Activated CD4-positive, alpha-beta memory T cell treated with anti-CD3 and anti-CD28 coated beads, Interleukin-2, amount 10 ng/mL, durations not matched to agents 7 days and 5 days (primary cell): ENCODE data around the gene RPTN. TPM values are rescaled to one million over a fixed set of nuclear protein-coding genes. Genes with fewer than 3 reads are reported as not detected.

ENCODE experiments used
- CTCF ChIA-PET: fragments of 350-600 bp; sonication (Branson Sonifier 250); formaldehyde crosslinking; loops from one replicate; lab custom pipeline; 2021; ENCODE audit warnings: antibody characterized with exemption, inconsistent platforms; lab: Charles Lee
- POLR2A ChIA-PET: fragments of 350-600 bp; sonication (Branson Sonifier 250); formaldehyde crosslinking; loops from one replicate; lab custom pipeline; 2021; ENCODE audit warnings: antibody characterized with exemption; lab: Charles Lee
- DNase-seq: peaks from one replicate; pipeline ENCODE4 v3.0.0-alpha.2; 2020
- H3K27ac Mint-ChIP-seq: one replicate; pipeline ENCODE4 v1.8.0; 2021; ENCODE audit warnings: mild to moderate bottlenecking, mixed read lengths
- H3K27me3 Mint-ChIP-seq: one replicate; pipeline ENCODE4 v1.8.0; 2021; ENCODE audit warnings: mixed read lengths
- H3K36me3 Mint-ChIP-seq: one replicate; pipeline ENCODE4 v1.8.0; 2021; ENCODE audit warnings: low read depth, mixed read lengths
- H3K4me1 Mint-ChIP-seq: one replicate; pipeline ENCODE4 v1.8.0; 2021; ENCODE audit warnings: mixed read lengths
- H3K4me3 Mint-ChIP-seq: one replicate; pipeline ENCODE4 v1.8.0; 2021; ENCODE audit warnings: mild to moderate bottlenecking, mixed read lengths
- H3K9me3 Mint-ChIP-seq: one replicate; pipeline ENCODE4 v1.8.0; 2021; ENCODE audit warnings: mixed read lengths
- total RNA-seq, 2 experiments: library from RNA; stranded (reverse); gene quantifications; one replicate each; pipeline ENCODE4 v1.2.3, GENCODE V29; 2021

RPTN gene
- total RNA-seq, 2 experiments from 2014 or later, result not detected

DNA sequence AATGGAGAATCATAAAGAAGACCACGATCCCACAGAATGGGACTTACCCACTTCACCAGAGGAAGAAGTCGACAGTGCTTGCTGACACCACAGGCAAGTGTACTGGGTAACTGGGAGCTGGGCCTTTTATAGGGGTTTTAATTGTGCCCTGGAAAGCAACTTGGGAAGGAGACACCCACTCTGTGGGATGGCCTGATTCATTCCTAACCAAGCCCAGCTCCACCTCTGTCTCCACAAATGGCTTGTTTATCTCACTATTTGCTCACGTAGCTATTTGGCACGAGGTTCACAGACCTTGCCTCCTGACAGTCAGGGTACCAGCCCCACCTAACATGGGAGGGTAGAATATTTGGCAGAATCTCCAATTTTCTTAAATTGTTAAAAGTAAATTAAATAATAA lies 43.7 kb downstream of the RPTN start, which contains the start of gene TCHH:
TSS of gene TCHH (minus strand) at position 101 of the 400 bp plus-strand sequence. CDS start 1,364 bp downstream, outside the sequence.
- no peak within 1 kb of the TSS for H3K4me3 Mint-ChIP-seq
- no peaks in the 10 kb centered on the region for H3K9me3 Mint-ChIP-seq
- CTCF ChIA-PET, result no interaction called here
- no peak for DNase-seq
- no peaks in the 10 kb centered on the region for H3K36me3 Mint-ChIP-seq
- H3K27me3 Mint-ChIP-seq, result peaks cover 33% of the 10 kb centered on the region
- no peak within 1 kb of the TSS for H3K27ac Mint-ChIP-seq
- H3K4me1 Mint-ChIP-seq, result no peaks in the 10 kb centered on the region
- POLR2A ChIA-PET, result no interaction called here

DNA sequence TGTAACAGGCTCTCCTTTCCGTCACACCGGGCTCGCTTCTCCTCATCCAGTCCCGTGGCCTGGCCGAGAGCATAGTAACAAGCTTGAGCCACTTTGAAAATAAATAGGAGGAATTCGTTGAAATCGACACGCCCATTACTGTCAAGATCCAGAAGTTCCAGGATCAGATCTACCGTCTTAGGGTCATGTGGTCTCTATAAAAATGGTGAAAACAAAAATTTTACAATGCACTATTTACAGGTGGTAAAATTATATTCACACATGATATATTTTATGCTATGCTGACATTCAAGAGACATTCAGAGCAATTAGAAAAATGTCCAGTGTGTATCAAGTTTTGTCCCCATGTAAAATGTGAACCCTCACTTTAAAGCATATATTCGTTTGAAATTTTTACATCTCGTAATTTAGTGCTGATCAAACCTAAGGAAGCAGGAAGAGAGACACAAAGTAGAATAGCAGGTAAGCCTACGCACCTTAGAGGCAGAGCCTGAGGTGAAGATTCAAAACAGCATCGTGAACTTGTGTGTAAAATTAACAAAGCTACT lies 46.1 kb downstream of the RPTN start:
- CTCF ChIA-PET, result interaction anchor here (2.8 kb wide), 1 partner anchor 60 kb away, joined by 10 read pairs; no protein-coding TSS in a partner anchor
- H3K27me3 Mint-ChIP-seq, result peaks cover 18% of the 10 kb centered on the region
- no peak overlapping the region for H3K27ac Mint-ChIP-seq
- DNase-seq, result no peak
- H3K4me3 Mint-ChIP-seq, result no peak overlapping the region
- peaks cover 4% of the 10 kb centered on the region for H3K9me3 Mint-ChIP-seq
- POLR2A ChIA-PET, result no interaction called here
- H3K4me1 Mint-ChIP-seq, result peaks cover 6% of the 10 kb centered on the region
- H3K36me3 Mint-ChIP-seq, result no peaks in the 10 kb centered on the region

DNA sequence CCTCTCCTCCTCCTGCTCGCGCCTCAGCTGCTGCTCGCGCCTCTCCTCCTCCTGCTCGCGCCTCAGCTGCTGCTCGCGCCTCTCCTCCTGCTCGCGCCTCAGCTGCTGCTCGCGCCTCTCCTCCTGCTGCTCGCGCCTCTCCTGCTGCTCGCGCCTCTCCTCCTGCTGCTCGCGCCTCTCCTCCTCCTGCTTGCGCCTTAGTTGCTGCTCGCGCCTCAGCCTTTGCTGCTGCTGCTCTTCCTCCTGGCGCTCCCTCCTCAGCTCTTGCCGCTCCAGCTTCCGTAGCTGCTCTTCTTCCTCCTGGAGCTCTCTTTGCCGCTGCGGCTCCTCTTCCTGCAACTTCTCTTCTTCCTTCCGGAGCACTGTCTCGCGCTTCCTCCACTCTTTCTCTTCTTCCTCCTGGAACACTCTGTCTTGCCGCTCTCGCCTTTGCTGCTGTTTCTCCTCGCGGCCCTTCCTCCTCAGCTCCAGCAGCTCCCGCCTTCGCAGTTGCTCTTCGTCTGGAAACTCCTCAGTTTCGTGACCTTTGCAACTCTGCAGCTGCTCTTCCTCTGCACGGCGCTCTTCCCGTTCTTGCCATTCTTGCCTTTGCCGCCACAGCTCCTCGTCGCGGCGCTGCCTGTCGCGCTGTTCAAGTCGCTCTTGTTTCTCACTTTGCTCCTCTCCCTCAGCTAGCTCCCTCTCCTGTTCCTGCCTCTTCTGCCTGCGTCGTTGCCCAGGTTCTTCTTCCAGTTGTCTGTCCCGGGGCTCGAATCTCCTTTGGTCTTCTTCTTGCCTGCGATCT lies 46.7 kb downstream of the RPTN start:
- H3K36me3 Mint-ChIP-seq, result no peaks in the 10 kb centered on the region
- H3K4me3 Mint-ChIP-seq, result no peak overlapping the region
- H3K27me3 Mint-ChIP-seq, result peaks cover 16% of the 10 kb centered on the region
- no peak for DNase-seq
- no peak overlapping the region for H3K27ac Mint-ChIP-seq
- peaks cover 4% of the 10 kb centered on the region for H3K9me3 Mint-ChIP-seq
- H3K4me1 Mint-ChIP-seq, result peaks cover 7% of the 10 kb centered on the region
- CTCF ChIA-PET, result interaction anchor here (0.6 to 2.8 kb wide), 5 partner anchors 44 to 114 kb away, joined by 3 to 10 read pairs (median 4); partner anchors contain the start of gene S100A11
- POLR2A ChIA-PET, result interaction anchor here (0.6 kb wide), 1 partner anchor 12 kb away, joined by 4 read pairs; no protein-coding TSS in a partner anchor

DNA sequence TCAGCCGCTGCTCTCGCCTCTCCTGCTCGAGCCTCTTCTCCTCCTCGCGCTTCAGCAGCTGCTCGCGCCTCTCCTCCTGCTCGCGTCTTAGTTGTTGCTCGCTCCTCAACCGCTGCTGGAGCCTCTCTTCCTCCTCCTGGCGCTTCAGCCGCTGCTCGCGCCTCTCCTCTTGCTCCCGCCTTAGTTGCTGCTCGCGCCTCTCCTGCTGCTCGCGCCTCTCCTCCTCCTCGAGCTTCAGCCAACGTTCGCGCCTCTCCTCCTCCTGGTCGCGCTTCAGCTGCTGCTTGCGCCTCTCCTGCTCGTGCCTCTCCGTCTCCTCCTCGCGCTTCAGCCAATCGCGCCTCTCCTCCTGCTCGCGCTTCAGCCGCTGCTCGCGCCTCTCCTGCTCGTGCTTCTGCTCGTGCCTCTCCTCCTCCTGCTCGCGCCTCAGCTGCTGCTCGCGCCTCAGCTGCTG lies 47.5 kb downstream of the RPTN start:
- no peaks in the 10 kb centered on the region for H3K36me3 Mint-ChIP-seq
- DNase-seq, result peak; percentile 44
- H3K27me3 Mint-ChIP-seq, result peaks cover 8% of the 10 kb centered on the region
- H3K27ac Mint-ChIP-seq, result no peak overlapping the region
- H3K4me1 Mint-ChIP-seq, result peaks cover 7% of the 10 kb centered on the region
- no peak overlapping the region for H3K4me3 Mint-ChIP-seq
- POLR2A ChIA-PET, result interaction anchor here (0.6 to 1.3 kb wide), 2 partner anchors 12 to 73 kb away, joined by 3 to 4 read pairs; no protein-coding TSS in a partner anchor
- peaks cover 4% of the 10 kb centered on the region for H3K9me3 Mint-ChIP-seq
- CTCF ChIA-PET, result interaction anchor here (0.6 to 2.8 kb wide), 6 partner anchors 43 to 211 kb away, joined by 3 to 10 read pairs (median 4); no protein-coding TSS in a partner anchor

DNA sequence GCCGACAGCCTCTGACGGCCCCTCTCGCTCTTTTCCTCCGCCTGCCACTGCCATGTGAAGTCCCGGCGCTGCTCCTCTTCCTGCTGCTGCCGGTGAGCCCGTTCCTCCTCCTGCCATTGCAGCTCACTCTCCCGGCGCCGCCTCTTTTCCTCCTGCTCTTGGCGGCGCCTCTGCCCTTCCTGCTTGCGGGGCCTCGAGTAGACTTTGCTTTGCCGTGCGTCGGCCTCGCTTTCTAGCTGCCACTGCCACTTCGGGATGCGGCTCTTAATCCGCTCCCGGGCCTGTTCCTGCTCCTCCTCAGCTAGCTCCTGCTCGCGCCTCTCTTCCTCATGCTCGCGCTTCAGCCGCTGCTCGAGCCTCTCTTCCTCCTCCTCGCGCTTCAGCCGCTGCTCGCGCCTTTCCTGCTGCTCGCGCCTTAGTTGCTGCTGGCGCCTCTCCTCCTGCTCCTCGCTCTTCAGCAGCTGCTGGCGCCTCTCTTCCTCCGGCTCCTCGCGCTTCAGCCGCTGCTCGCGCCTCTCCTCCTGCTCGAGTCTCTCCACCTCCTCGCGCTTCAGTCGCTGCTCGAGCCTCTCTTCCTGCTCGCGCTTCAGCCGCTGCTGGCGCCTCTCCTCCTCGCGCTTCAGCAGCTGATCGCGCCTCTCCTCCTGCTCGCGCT lies 48.0 kb downstream of the RPTN start:
- CTCF ChIA-PET, result interaction anchor here (0.7 to 2.8 kb wide), 7 partner anchors 58 to 349 kb away, joined by 3 to 10 read pairs (median 4); no protein-coding TSS in a partner anchor
- peak; percentile 45 for DNase-seq
- H3K9me3 Mint-ChIP-seq, result peaks cover 4% of the 10 kb centered on the region
- H3K27ac Mint-ChIP-seq, result no peak overlapping the region
- H3K4me1 Mint-ChIP-seq, result peaks cover 7% of the 10 kb centered on the region
- POLR2A ChIA-PET, result interaction anchor here (0.8 to 1.3 kb wide), 3 partner anchors 72 to 76 kb away, joined by 3 to 4 read pairs (median 3); no protein-coding TSS in a partner anchor
- no peak overlapping the region for H3K4me3 Mint-ChIP-seq
- no peaks in the 10 kb centered on the region for H3K36me3 Mint-ChIP-seq
- peaks cover 8% of the 10 kb centered on the region for H3K27me3 Mint-ChIP-seq

DNA sequence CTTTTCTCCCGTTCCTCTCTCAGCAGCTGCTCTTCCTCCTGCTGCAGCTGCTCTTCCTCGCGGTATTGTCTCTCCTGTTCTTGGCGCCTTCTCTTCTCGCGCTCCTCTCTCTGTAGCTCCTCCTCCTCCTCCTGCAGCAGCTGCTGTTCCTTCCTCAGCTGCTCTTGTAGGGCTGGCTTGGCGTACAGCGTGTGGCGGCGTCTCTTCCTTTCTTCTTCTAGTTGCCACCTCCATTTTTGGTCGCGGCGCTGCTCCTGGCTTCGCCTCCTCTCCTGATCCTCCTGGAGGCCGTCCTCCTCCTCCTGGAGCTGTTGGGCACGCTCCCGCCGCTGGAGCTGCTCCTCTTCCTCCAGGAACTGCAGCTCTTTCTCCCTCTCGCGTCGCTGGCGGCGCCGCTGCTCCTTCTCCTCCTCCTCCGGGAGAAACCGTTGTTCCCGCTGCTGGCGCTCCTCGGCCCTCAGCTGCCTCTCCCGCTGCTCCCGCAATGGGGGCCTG lies 48.6 kb downstream of the RPTN start:
- Mint-ChIP-seq H3K4me1 (peaks cover 7% of the 10 kb centered on the region), H3K9me3 (peaks cover 4% of the 10 kb centered on the region), H3K36me3 (no peaks in the 10 kb centered on the region), H3K4me3 (no peak overlapping the region), H3K27ac (no peak overlapping the region), H3K27me3 (peaks cover 8% of the 10 kb centered on the region)
- ChIA-PET POLR2A (interaction anchor here (0.7 to 1.3 kb wide), 4 partner anchors 73 to 76 kb away, joined by 3 to 4 read pairs (median 4); partner anchors contain the start of gene S100A11), CTCF (interaction anchor here (1.1 to 2.5 kb wide), 5 partner anchors 57 to 349 kb away, joined by 3 to 9 read pairs (median 4); no protein-coding TSS in a partner anchor)
- DNase-seq, result peak; percentile 31

DNA sequence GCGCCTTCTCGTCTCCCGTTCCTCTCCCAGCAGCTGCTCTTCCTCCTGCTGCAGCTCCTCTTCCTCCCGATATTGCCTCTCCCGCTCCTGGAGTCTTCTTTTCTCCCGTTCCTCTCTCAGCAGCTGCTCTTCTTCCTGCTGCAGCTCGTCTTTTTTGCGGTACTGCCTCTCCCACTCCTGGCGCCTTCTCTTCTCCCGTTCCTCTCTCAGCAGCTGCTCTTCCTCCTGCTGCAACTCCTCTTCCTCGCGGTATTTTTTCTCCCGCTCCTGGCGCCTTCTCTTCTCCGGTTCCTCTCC lies 49.1 kb downstream of the RPTN start:
- CTCF ChIA-PET, result interaction anchor here (0.7 to 2.5 kb wide), 6 partner anchors 57 to 350 kb away, joined by 3 to 9 read pairs (median 4); no protein-coding TSS in a partner anchor

DNA sequence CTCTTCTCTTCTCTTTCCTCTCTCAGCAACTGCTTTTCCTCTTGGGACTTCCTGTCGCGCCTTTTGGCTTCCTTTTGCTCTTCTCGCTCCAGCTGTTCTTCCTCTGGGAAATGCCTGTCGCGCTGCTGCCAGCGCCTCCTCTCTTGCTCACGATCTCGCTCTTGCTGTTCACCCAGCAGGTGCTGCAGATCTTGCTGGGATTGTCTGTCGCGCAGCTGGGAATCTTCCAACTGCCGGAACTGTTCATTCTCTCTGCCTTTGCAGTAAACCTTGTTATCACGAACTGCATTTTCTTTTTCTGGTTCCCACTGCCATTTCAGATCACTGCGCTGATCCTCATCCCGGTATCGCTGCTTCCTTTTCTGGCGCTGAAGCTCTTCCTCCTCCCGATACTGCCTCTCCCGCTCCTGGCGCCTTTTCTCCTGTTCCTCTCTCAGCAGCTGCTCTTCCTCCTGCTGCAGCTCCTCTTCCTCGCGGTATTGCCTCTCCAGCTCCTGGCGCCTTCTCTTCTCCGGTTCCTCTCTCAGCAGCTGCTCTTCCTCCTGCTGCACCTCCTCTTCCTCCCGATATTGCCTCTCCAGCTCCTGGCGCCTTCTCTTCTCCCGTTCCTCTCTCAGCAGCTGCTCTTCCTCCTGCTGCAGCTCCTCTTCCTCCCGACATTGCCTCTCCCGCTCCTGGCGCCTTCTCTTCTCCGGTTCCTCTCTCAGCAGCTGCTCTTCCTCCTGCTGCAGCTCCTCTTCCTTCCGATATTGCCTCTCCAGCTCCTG lies 49.6 kb downstream of the RPTN start:
- ChIA-PET CTCF (interaction anchor here (0.7 to 2.5 kb wide), 5 partner anchors 56 to 350 kb away, joined by 3 to 9 read pairs (median 3); no protein-coding TSS in a partner anchor), POLR2A (interaction anchor here (0.7 kb wide), 1 partner anchor 72 kb away, joined by 4 read pairs; the partner anchor contains the start of gene S100A11)
- Mint-ChIP-seq H3K27ac (no peak overlapping the region), H3K27me3 (peaks cover 17% of the 10 kb centered on the region), H3K4me3 (no peak overlapping the region), H3K36me3 (no peaks in the 10 kb centered on the region), H3K9me3 (peaks cover 4% of the 10 kb centered on the region), H3K4me1 (peaks cover 7% of the 10 kb centered on the region)
- DNase-seq, result no peak

More for the DNA sequence above, 49.1 kb downstream of the RPTN start:
- Mint-ChIP-seq H3K27ac (no peak overlapping the region), H3K36me3 (no peaks in the 10 kb centered on the region), H3K4me3 (no peak overlapping the region), H3K9me3 (peaks cover 4% of the 10 kb centered on the region), H3K27me3 (peaks cover 12% of the 10 kb centered on the region), H3K4me1 (peaks cover 7% of the 10 kb centered on the region)
- POLR2A ChIA-PET, result interaction anchor here (0.7 kb wide), 1 partner anchor 73 kb away, joined by 4 read pairs; the partner anchor contains the start of gene S100A11
- DNase-seq, result no peak

DNA sequence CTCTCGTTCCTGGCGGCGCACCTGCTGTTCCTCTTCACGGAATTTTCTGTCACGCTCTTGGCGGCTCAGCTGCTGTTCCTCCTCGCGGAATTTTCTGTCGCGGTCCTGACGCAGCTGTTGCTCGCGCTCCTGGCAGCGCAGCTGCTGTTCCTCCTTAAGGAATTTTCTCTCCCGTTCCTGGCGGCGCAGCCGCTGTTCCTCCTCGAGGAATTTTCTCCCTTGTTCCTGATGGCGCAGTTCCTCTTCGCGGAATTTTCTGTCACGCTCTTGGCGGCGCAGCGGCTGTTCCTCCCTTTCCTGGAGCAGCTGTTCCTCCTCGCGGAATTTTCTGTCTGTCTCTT lies 50.2 kb downstream of the RPTN start:
- no peak overlapping the region for H3K4me3 Mint-ChIP-seq
- POLR2A ChIA-PET, result no interaction called here
- H3K27me3 Mint-ChIP-seq, result peaks cover 20% of the 10 kb centered on the region
- CTCF ChIA-PET, result interaction anchor here (0.9 to 2.5 kb wide), 2 partner anchors 56 to 78 kb away, joined by 3 to 9 read pairs; no protein-coding TSS in a partner anchor
- peaks cover 7% of the 10 kb centered on the region for H3K4me1 Mint-ChIP-seq
- no peak for DNase-seq
- no peaks in the 10 kb centered on the region for H3K36me3 Mint-ChIP-seq
- H3K9me3 Mint-ChIP-seq, result peaks cover 4% of the 10 kb centered on the region
- H3K27ac Mint-ChIP-seq, result no peak overlapping the region

DNA sequence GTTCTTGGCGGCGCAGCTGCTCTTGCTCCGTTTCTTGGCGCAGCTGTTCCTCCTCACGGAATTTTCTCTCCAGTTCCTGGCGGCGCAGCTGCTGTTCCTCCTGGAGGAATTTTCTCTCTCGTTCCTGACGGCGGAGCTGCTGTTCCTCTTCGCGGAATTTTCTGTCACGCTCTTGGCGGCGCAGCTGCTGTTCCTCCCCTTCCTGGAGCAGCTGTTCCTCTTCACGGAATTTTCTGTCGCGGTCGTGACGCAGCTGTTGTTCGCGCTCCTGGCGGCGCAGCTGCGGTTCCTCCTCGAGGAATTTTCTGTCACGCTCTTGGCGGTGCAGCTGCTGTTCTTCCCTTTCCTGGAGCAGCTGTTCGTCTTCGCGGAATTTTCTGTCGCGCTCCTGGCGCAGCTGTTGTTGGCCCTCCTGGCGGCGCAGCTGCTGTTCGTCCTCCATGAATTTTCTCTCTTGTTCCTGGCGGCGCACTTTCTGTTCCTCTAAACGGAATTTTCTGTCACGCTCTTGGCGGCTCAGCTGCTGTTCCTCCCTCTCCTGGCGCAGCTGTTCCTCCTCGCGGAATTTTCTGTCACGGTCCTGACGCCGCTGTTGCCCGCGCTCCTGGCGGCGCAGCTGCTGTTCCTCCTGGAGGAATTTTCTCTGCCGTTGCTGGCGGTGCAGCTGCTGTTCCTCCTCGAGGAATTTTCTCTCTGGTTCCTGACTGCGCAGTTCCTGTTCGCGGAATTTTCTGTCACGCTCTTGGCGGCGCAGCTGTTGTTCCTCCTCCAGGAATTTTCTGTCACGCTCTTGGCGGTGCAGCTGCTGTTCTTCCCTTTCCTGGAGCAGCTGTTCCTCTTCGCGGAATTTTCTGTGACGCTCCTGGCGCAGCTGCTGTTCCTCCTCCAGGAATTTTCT lies 50.8 kb downstream of the RPTN start:
- H3K9me3 Mint-ChIP-seq, result peaks cover 4% of the 10 kb centered on the region
- peak overlapping the region; percentile 48 for H3K27ac Mint-ChIP-seq
- CTCF ChIA-PET, result interaction anchor here (0.9 to 2.5 kb wide), 2 partner anchors 55 to 79 kb away, joined by 3 to 9 read pairs; no protein-coding TSS in a partner anchor
- peaks cover 24% of the 10 kb centered on the region for H3K27me3 Mint-ChIP-seq
- DNase-seq, result no peak
- peaks cover 7% of the 10 kb centered on the region for H3K4me1 Mint-ChIP-seq
- POLR2A ChIA-PET, result no interaction called here
- H3K4me3 Mint-ChIP-seq, result peak overlapping the region; percentile 33
- H3K36me3 Mint-ChIP-seq, result no peaks in the 10 kb centered on the region
